DOHH2 (cell line): ENCODE data around the gene PIWIL4.

Experiments
- H3F3A ChIP-seq: fragments of 200-600 bp; sonication (generic), shearing (Covaris generic); 2 replicates; pipeline ENCODE4 v1.6.0; 2016; ENCODE audit warnings: antibody characterized with exemption, mild to moderate bottlenecking; ENCODE audit not compliant: control insufficient read depth, insufficient read depth
- H3K27ac ChIP-seq: fragments of 200-600 bp; sonication (generic); 2 replicates; pipeline ENCODE4 v1.5.1; 2014; ENCODE audit warnings: low read depth, mild to moderate bottlenecking, low read length, moderate library complexity
- H3K27me3 ChIP-seq: fragments of 200-600 bp; sonication (generic); 2 replicates; pipeline ENCODE4 v1.6.1; 2014; ENCODE audit warnings: mild to moderate bottlenecking, low read length, mixed read lengths; ENCODE audit not compliant: control insufficient read depth
- H3K36me3 ChIP-seq: fragments of 200-600 bp; sonication (generic); 2 replicates; pipeline ENCODE4 v1.6.1; 2014; ENCODE audit warnings: mild to moderate bottlenecking, low read length, moderate library complexity, mixed read lengths; ENCODE audit not compliant: control insufficient read depth
- H3K4me1 ChIP-seq: fragments of 200-600 bp; sonication (generic); 2 replicates; pipeline ENCODE4 v1.6.1; 2014; ENCODE audit warnings: mild to moderate bottlenecking, low read length, mixed read lengths; ENCODE audit not compliant: control insufficient read depth
- H3K4me2 ChIP-seq: fragments of 200-600 bp; sonication (generic); 2 replicates; pipeline ENCODE4 v1.6.0; 2014; ENCODE audit warnings: mild to moderate bottlenecking, low read length, moderate library complexity
- H3K4me3 ChIP-seq: fragments of 200-600 bp; sonication (generic); 2 replicates; pipeline ENCODE4 v1.5.1; 2014; ENCODE audit warnings: mild to moderate bottlenecking, low read length, mixed read lengths
- H3K79me2 ChIP-seq: fragments of 200-600 bp; sonication (generic); 2 replicates; pipeline ENCODE4 v1.6.1; 2014; ENCODE audit warnings: mild to moderate bottlenecking, low read length, mixed read lengths; ENCODE audit not compliant: control insufficient read depth
- H3K9me2 ChIP-seq: fragments of 200-600 bp; sonication (generic); replicated peaks from 2 replicates; pipeline ENCODE4 v1.6.1; 2014; ENCODE audit warnings: mild to moderate bottlenecking, low read length, mixed read lengths; ENCODE audit not compliant: control insufficient read depth
- H3K9me3 ChIP-seq: fragments of 200-600 bp; sonication (generic); 2 replicates; pipeline ENCODE4 v1.6.1; 2014; ENCODE audit warnings: antibody characterized with exemption, low read length, mixed read lengths; ENCODE audit not compliant: control insufficient read depth, insufficient read depth
- H4K20me1 ChIP-seq: fragments of 200-600 bp; sonication (generic); 2 replicates; pipeline ENCODE4 v1.6.0; 2014; ENCODE audit warnings: low read depth, mild to moderate bottlenecking, antibody characterized with exemption, low read length, moderate library complexity; ENCODE audit not compliant: control insufficient read depth, insufficient read depth
- EZH2phosphoT487 ChIP-seq: fragments of 200-600 bp; sonication (generic); IDR thresholded peaks from 2 replicates; pipeline ENCODE4 v1.6.1; 2017; ENCODE audit warnings: borderline replicate concordance, mild to moderate bottlenecking, antibody characterized with exemption, low read length, moderate library complexity, mixed read lengths
- TF ChIP-seq, protein P1 (sequence below): fragments of 200-600 bp; sonication (generic); IDR thresholded peaks from one replicate; pipeline ENCODE4 v1.5.1; 2014; ENCODE audit warnings: antibody characterized with exemption, mild to moderate bottlenecking, low read depth, low read length; ENCODE audit not compliant: poor library complexity, severe bottlenecking

PIWIL4 gene

DNA sequence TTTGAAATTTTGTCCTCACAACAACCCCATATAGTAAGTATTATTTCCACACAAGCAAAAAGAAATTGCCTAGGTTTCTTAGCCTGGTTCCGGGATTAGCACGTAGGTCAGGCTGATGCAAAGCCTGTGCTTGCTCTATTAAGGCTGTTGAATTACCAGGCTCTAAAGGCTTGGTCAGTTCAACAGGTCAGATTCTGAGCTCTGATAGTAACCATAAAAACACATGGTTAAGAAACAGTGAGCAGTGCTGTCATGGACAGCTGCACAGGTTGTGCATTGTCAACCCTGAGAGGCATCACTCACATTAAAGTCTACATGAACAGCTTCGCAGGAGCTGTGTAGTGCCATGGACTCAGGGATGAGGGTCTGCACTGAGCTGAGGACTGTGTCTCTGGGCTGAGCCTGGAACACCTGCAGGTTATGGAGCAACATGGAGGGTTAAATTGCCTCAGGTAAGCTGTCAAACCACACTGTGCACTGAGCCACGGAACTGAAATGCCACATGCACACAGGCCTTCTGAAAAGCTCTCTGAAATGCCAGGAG is 98.0 kb downstream of the PIWIL4 start:
- H4K20me1 ChIP-seq, result no peaks in the 10 kb centered on the region
- H3K4me1 ChIP-seq, result no peaks in the 10 kb centered on the region
- TF ChIP-seq EZH2phosphoT487, result no peak
- TF ChIP-seq, protein P1, sequence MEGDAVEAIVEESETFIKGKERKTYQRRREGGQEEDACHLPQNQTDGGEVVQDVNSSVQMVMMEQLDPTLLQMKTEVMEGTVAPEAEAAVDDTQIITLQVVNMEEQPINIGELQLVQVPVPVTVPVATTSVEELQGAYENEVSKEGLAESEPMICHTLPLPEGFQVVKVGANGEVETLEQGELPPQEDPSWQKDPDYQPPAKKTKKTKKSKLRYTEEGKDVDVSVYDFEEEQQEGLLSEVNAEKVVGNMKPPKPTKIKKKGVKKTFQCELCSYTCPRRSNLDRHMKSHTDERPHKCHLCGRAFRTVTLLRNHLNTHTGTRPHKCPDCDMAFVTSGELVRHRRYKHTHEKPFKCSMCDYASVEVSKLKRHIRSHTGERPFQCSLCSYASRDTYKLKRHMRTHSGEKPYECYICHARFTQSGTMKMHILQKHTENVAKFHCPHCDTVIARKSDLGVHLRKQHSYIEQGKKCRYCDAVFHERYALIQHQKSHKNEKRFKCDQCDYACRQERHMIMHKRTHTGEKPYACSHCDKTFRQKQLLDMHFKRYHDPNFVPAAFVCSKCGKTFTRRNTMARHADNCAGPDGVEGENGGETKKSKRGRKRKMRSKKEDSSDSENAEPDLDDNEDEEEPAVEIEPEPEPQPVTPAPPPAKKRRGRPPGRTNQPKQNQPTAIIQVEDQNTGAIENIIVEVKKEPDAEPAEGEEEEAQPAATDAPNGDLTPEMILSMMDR, result no peak
- H3K79me2 ChIP-seq, result no peaks in the 10 kb centered on the region
- H3K27me3 ChIP-seq, result peaks cover 4% of the 10 kb centered on the region
- no peak overlapping the region for H3K4me2 ChIP-seq
- H3K27ac ChIP-seq, result no peak overlapping the region
- no peaks in the 10 kb centered on the region for H3K9me3 ChIP-seq
- no peaks in the 10 kb centered on the region for H3F3A ChIP-seq
- no peak overlapping the region for H3K4me3 ChIP-seq
- no peaks in the 10 kb centered on the region for H3K36me3 ChIP-seq
- H3K9me2 ChIP-seq, result no peaks in the 10 kb centered on the region

DNA sequence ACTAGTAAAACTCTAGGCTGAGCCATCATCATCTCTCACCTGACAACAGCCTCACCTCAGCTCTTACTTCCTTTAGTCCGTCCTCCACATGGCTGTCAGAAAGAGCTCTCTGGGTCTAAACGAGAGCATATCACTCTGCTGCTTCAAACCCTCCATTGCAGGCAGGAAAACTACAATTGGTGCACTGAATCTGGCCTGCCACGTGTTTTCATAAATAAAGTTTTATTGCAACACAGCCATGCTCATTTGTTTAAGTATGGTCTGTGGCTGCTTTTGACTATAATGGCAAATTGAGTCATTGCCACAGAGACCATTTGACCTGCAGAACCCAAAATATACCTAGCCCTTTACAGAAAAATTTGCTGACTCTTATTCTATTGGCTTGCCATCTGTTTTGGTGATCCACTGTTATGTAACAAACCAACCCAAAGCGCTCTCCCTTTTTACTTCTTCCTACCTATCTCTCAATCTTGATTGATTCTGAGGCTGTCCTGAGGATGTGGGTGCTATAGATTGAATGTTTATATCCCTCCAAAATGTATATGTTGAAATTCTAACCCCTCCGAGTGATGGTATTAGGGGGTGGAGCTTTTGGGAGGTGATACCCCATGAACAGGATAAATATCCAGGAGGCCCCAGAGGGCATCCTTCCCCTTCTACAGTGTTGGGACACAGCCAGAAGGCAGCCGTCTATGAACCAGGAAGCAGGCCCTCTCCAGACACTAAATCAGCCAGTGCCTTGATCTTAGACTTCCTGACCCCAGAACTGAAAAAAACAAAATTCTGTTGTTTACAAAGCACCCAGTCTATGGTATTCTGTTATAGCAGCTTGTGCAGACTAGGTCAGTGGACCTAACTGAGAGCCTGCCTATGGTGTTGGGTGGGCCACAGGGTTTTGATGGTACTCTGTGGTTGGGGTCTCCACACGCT is 99.9 kb downstream of the PIWIL4 start:
- Histone ChIP-seq H3K36me3 (no peaks in the 10 kb centered on the region), H3F3A (no peaks in the 10 kb centered on the region), H3K4me1 (no peaks in the 10 kb centered on the region), H3K4me3 (no peak overlapping the region), H3K9me3 (no peaks in the 10 kb centered on the region; the same call in 1 of the 2 replicates), H3K4me2 (no peak overlapping the region), H3K27me3 (no peaks in the 10 kb centered on the region; the same call in 1 of the 2 replicates), H3K27ac (no peak overlapping the region), H3K9me2 (no peaks in the 10 kb centered on the region), H3K79me2 (no peaks in the 10 kb centered on the region), H4K20me1 (no peaks in the 10 kb centered on the region)
- TF ChIP-seq EZH2phosphoT487, result no peak
- TF ChIP-seq, protein P1, result no peak

DNA sequence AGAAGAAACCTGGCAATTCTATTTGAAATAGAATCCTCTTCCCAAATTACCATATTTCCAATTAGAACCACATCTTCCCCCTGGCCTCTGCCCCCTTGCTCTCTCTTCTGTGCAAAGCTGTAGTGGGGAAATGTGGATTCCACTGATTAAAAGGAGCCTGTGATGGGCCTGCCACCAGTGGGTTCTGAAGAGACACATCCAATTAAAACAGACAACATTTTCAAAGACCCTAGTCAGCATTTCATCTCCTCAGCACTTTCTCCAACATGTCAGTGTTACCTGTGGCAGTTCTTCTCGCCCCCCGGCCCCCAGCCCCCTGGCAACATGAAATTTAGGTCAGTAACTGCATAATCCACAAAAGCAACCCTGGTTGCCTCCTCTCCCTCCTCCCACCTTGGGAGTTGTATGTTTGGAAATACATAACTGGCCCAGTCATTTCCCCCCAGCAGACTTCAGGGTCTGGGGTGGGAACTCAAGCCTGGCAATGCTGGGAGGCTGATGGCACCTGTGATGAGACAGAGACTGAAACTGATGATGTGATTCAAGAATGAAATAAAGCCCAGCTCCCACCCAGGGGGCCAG is 101.1 kb downstream of the PIWIL4 start:
- Histone ChIP-seq H3K4me3 (no peak overlapping the region), H3K79me2 (no peaks in the 10 kb centered on the region), H3F3A (no peaks in the 10 kb centered on the region), H4K20me1 (no peaks in the 10 kb centered on the region), H3K27ac (no peak overlapping the region), H3K9me3 (peaks cover 4% of the 10 kb centered on the region; the same call in 1 of the 2 replicates), H3K27me3 (no peaks in the 10 kb centered on the region; the same call in 1 of the 2 replicates), H3K9me2 (no peaks in the 10 kb centered on the region), H3K36me3 (no peaks in the 10 kb centered on the region), H3K4me2 (no peak overlapping the region), H3K4me1 (no peaks in the 10 kb centered on the region)
- TF ChIP-seq, protein P1, result no peak
- no peak for TF ChIP-seq EZH2phosphoT487
